Activated CD8-positive, alpha-beta memory T cell treated with anti-CD3 and anti-CD28 coated beads for 48 hours (primary cell): ENCODE data around the gene MSI2.

Experiments
- DNase-seq, 3 experiments: peaks; one replicate each; pipeline ENCODE4 v3.0.0-alpha.2; 2020; ENCODE audit warnings: low read depth in 2 of 3, low spot score in 2 of 3

Gene MSI2

DNA sequence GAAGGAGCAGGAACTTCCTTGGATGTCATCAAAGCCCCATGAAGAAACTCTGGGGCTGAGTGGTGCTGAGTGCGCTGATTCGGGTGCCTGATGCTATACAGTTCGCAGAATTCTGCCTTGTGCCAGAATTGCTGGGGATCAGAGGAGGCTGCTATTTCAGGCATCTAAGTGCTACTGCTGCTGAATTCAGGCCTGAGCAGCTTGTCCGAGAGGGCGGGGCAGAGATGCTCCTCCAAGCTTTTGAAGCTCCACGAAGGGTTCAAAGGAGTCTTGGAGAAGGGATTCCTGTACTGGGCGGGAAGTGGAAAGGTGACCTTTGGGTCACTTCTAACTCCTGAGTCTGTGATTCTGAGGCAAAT, 260.9 kb downstream of the MSI2 start:
- DNase-seq = no peak

DNA sequence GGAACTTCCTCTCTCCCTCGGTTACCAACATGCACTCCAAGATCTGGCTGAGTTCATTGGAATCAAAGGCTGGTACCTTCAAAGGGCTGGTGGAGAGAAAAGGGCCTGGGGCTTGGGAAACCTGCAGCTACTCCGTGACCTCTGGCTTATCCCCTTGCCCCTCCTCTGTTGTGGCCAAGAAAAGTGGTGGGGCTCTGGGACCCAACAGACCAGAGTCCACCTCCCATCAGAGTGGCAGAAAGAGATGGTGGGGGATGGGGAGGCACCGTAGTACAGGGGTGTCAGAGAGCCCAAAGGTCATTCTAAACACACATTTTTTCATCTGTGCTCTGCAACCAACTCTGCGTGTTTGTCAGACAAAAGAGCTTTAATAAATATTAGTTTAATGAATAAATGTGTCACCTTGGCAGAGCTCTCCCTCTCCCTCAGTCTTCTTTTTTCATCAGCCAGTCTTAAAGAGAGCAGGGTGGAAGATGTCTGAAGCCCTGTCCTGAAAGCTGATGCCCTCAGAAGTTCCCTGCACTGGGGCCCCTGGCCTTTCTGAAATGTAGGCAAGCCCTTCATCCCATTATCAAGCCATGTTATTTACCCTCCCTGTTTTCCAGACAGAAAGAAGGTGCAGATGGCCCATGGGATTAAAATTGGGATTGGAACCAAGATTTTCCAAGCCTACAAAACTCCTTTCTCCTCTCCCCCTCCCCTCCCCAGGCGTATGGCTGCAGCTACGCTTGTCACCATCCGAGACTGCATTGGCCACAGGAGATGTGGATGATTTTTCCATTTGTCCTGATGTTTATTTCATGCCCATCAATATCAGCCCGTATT, 261.5 kb downstream of the MSI2 start:
- DNase-seq = no peak

DNA sequence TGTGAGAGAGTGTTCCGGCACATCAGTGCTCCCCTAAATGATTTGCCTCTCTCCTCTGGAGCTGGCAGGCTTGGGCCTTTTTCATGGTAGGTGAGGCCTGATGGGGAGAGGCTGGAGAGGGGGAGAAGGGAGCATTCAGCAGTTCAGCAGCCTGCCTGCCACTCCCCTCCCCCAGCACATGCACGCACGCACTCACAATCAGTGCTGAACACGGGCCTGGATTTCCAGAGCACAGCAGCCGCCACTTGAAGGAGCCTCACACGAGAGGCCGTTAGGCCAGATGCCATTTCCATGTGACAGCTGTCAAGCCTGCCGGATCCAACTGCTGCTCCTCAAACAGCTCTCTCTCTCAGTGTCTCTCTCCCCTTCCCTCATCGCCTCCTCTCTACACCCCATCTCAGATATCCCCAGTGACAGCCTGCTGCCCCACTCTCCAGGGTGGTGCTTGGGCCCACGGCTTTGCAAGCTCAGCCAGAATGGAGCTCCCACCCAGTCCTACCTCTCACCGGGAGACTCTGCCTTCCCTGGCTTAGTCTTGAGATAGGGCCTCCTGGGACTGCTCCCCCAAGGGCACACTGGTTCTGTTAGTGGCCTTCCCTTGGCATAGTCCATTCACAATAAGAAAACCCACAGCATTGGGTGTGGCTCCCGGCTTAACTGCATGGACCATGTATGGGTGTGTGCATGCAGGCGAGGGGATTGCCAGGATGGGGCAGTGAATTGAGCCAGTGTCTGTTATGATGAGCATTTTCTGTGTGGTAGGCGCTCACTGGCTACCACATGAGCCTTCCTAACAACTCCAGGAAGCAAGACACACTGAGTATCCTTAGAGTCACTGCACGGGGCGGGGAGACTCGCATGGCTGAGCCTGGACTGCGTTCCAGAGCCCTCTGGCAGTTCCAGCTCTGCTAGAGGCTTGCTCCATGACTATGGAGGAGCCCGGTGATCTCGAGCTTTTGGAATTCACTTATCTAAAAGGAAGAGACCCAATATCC, 262.6 kb downstream of the MSI2 start:
- DNase-seq = no peak

DNA sequence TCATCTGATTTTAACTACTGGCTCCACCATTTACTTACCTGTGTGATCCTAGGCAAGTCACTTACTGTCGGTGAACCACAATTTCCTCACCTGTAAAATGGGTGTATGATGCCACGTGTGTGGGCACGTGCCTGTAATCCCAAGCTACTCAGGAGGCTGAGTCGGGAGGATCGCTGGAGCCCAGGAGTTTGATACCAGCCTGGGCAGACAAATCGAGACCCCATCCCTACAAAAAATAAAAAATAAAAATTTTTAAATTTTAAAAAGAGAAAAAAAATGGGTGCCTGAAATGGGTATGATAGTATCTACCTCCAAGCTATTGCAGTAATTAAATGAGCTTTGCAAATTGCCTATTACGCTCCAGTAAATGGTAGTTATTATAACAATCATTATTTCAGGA, 263.5 kb downstream of the MSI2 start:
- DNase-seq = no peak

DNA sequence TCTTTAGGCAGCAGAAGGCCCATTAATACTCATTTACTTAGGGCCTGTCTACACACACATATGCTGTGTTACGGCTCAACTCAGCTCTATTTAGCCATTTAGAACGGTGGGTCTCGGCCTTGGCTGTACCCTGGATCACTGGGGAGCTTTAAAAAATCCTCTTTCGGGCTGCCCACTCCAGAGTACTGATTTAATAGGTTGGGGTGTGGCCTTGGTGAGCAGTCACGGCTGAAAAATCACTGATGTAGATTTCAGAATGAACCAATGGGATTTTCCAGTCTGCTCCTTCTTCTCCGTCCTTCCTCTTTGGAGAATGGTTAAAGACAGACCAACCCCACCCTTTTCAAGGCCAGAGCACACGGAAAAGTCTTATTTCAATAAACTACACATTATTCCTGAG, 265.3 kb downstream of the MSI2 start:
- DNase-seq = no peak

DNA sequence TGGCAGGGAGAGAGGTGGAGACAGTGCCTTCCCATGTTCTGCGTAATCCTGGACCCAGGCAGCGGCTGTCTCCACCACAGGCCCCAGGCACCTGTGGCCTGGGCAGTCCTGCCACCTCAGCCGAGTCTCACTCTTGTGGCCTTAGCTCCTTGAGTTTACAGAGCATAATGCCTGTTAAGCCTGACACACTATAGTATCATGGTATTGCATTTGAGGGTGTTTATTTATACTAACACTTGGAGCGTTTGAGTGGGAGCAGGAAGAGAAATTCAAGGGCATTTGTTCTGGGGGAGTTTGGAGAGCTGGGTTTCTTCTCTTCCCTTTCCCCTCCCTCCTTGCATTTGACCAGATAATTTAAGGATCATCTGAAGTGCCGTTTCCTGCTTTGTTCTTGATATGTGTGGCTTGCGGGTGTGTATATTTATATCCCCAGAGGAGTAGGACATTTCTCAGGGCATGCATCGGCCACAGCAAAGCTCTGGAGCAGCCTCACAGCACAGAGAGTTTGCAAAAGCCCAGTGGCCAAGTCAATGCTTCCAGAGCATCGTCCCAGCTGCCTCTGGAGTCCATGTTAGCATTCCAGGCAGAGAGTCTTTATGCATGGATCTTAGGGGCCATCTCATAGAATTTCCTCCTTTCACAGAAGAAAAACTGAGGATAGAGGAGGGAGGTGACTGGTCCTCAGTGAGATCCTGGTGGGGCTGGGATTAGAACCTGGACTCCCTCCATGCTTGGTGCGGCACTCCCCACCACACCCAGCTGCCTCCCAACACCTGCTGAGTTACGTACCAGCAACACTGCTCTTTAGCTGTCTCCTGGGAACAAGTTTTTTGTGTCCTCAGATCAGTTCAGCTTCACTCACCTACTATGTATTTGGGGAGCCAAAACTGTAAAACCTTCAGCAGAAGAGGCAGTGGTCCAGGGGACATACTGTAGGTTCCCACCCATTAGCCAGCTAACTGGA, 266.0 kb downstream of the MSI2 start:
- DNase-seq = no peak

DNA sequence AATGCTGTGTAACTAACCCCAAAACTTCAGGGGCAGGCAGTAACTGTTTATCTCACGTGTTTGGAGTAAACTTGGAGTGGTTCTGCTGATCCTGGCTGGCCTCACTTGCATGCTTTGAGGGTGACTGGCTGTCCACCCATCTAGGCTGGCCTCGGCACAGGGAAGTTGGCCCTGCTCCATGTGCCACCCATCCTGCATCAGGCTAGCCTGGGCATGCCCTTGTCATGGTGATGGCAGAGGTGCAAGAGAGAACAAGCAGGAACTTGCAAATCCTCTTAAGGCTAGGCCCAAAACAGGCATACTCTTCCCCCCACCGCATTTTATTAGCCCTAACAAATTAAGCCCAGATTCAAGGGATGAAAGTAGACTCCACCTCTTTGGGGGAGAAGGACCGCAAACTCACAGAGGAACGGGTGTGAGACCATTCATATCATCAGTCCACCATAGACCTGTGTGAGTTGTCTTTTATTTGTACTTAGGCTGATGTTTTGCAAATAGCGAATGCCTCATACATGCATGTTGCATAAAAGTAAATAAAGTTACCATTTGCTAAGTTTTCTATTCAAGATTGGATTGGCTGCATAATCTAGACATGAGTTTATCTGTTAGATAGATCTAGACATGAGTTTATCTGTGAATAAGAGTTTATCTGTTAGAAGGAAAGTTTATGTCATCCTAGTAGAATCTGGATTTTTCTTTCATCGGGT, 267.8 kb downstream of the MSI2 start:
- DNase-seq = no peak

DNA sequence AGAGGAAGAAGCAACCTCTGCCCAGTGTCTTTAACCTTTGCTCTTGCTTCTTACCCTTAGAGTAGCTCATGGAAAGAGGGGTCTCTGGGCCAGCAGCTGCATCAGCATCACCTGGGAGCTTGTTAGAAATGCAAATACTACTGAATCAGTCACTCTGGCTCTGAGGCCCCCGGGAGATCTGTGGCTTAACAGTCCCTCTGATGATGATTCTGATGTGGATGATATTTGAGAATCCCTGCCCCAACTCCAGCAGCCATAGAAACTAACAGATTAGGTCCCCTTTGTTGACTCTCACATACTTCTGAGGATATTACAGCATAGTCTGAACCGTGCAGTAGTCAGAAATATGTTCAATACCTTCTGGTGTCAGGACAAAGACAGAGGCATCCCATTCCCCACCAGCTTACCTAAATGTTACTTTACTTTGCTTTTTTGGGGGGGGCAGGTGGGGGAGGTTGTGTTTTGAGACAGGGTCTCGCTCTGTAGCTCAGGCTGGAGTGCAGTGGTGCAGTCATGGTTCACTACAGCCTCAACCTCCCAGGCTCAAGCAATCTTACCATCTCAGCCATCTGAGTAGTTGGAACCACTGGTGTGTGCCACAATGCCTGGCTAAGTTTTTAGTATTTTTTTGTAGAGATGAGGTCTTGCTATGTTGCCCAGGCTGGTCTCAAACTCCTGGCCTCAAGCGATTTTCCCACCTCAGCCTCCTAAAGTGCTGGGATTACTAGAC, 268.7 kb downstream of the MSI2 start:
- no peak for DNase-seq

DNA sequence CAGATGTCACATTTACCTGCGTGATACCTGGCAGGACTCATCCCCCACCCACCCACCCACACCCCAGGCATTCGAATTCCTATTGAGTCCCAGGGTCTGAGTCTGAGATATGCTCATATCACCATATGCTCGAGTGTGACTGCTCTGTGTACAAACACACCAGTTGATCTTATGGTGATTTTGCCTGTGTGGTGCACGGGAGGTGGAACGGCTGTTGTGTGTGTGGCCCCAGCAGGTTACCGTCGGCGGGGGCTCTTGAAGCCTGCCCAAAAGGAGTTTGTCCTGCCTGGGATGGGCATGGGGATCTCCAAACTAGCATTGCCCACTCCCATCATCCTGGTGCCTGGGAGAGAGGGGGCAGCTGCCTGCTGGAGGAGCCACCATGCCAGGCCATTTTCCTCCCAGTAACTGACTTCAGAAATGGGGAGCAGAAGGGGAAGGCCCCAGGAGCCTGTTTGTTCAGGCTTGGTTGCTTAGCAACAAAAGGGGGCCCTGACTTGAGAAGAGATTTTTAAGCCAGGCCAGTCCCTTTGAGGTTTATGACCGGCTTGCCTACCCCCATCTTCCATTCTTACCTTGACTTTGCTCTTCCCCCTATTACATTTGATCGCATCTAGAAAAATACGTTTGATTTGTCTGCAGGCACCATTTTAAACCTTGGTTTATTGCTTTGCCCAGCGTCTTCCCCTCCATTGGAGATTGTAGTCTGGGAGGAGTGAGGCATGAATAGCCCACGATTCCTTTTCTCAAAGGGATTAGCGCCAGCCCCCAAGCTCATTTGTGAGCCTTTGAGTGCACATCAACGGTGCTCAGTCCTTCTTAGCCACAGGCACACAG, 271.1 kb downstream of the MSI2 start:
- DNase-seq = no peak

DNA sequence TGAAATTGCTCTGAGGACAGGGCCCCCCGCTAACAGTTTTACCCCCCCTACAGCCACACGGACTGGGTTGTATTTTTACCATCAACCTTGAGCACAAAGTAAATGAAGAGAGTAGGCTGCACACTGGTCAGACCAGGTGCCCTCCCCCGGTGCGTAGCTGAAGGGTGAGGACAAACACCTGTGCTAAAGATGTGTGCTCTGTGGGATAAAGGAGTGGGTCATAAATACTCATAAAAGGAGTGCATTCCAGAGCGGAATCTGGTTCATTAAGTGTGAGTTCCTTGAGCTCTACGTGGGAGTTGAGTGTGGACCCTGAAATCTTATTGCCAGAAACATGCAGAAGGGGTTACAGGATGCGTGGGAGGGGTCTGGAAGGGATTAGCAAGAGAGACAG, 271.7 kb downstream of the MSI2 start:
- DNase-seq = no peak

DNA sequence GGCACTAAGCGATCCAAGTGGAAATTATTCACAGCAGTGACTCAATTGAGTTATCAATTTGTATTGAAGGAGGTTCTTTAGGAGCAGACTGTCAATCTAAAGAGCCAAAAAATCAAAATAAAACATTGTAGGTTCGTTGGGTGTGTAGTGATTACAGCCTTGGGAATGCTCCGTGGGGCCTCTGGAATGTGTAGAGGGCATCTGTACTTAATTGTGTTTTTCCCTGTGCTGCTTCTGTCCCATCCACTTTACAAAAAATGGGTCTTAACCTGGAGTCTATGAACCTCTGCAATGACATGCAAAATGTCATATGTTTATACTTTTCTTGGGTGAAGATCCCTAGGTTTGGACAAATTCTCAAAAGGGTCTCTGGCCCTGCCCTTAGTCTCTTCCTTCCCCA, 273.7 kb downstream of the MSI2 start:
- DNase-seq = no peak

DNA sequence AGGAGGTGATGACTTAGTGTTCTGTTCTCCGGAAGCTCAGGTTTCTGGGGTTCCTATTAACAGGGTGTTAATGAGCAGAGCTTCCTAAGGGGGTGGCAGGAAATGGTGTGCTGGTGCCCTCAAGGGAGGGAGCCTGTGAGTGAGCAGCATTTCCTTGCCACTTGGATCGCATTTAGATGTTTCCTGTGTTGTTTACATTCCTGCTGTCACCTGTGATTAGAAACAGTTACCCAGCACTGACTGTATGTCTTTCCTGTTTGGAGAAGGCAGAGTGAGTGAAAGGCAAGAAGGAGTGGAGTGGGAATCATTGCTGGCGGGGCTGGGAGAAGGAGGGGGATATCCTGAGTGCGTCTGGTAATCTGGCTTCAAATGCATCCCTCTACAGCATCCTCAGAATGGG, 274.2 kb downstream of the MSI2 start:
- DNase-seq = no peak

DNA sequence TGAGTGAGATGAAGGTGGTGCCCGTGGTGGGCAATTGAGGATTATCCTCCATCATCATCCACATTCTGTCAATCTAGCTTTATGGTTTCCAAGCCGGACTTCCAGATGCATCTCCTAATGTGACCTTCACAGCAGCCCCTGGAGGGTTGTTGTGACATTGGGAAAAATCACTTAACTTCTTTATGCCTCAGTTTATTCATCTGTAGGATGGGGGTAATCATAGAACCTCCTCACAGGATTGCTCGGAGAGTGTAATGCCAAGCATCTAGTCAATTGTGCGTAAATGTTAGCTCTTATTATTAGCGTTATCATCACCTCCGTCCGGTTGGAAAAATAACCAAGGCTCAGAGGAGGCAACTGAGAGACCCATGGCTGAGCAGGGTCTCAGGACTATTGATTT, 274.8 kb downstream of the MSI2 start:
- DNase-seq = no peak

DNA sequence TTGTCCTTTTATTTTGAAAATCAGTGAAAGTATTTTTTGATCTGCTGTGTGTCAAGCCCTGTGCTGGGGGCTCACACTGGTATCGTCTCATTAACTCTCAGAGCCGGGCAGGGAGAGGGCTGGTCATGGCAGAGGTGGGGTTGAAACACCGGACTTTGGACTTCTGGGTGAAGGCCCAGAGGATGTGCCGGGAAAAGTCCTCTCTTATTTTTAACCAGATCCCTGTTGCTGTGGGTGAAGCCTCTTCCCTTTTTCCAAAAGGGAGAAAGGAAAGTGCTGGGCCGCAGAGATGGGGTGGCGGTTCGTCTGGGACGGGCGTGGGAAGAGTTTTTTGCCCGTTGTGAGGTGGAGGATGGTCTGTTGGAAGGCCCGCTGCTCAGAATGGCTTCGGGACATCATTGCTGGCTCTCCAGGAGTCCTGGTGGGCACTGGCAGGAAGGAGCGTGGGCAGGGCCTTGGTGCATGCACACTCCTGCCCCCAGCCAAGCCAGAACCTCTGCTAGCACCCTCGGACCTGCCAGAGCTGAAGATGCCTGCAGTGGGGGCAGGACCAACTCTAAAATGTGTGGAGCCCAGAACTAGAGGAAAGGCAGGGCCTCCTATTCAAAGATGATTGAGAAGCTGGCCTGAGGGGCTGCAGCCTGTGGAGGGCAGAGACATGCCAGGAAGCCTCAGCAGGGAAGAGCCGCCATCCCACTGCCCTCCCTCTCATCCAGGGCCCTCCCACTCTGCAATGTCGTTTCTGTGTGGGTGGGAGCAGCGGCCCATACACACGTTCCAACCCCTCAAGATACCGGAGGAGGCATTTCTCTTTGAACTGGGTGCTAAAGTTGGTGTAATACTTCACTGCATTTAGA, 275.6 kb downstream of the MSI2 start:
- DNase-seq = no peak

DNA sequence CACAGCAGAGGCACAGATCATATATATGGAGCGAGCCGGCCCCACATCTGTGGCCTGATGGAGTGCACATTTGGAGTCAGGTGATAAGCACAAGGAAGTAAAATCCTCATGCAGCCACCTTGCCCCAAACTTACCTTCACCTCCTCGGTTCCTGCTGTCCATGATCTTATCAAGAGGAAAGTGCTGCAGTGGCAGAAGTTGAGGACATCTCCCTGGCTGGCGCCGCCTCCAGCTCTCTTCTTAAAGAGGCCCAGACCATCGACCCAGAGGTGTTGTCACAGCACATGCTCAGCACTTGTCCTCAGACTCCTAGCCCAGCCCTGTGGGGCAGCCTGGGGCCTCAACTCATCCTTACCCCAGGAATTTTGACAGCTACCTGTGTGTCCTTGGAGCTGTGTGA, 276.2 kb downstream of the MSI2 start:
- no peak for DNase-seq

DNA sequence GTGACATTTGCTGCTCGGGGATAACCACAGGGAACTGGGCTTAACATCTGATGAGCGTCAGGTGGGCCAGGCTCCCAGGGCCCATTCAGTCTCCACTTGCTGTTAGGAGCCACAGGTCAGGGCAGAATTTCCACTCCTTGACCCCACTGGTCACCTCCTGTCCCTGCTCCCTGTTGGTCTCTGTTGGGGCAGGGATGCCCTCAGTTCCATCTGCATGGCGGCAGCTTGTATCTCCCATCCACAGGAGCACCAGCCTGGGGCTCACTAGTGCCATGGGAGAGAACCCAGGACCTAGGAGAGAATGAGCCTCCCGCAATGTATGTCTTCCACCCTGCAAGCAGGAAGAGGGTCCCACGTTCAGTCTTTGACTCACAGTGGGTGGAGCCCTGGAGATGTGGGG, 276.6 kb downstream of the MSI2 start:
- no peak for DNase-seq

DNA sequence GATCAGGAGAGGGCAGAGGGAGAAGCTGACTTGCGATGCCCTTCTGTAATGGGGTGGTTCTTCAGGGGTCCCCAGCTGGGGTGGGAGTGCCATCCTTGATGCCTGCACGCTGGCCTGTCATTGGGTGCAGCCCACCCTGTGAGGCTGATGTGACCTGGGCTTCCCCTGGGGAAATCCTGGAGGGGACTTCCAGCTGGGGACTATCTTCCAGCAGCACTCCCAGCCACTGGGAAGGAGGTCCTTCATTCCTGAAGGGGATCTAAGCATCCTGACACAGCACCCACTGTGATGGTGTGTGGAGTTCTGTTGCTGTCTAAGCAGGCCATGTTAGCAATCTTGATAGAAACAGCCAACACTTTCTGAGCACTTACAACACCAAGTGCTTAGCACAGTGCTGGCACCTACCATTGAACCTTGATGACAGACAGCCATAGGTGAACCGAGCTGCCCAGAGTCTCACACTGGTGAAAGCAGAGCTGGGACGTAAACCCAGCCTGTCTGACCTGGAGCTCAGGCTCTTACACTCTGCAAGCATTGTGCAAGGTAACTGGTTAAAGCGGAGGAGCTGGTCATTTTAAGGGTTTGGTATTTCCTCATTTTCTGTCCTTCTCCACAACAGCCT, 277.5 kb downstream of the MSI2 start:
- no peak for DNase-seq

DNA sequence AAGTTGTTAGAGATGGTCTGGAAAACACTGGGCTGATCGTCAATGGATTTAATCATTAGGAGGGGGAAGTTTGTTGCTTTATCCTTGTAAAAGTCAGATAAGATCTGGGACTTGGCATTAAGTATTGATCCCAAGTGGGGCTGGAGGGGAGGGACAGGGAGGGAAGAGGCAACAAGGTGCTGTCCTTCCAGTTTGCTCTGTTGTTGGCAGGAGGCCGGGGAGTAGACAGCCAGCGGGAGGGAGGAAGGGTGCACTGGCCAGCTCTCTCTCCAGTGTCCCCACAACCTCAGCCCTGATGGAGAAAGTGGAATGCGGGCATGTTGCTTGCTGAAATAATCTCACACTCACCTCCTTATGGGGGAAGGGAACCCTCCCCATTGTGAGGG, 278.5 kb downstream of the MSI2 start:
- no peak for DNase-seq
